B cell (primary cell): Measurements from ENCODE around the gene IL20RA. TPM values are rescaled to one million over a fixed set of nuclear protein-coding genes. Genes with fewer than 3 reads are reported as not detected.

ENCODE experiments used
- ATAC-seq: fragments of 200-7000 bp; cut with Tn5 transposase; one replicate; pipeline ENCODE4 v1.10.0; 2021; ENCODE audit warnings: low read depth, mild to moderate bottlenecking, moderate number of reproducible peaks, moderate library complexity
- CTCF ChIA-PET: fragments of 350-600 bp; sonication (Branson Sonifier 250); formaldehyde crosslinking; loops from one replicate; lab custom pipeline; 2021; ENCODE audit warnings: antibody characterized with exemption, inconsistent platforms; lab: Charles Lee
- POLR2A ChIA-PET: fragments of 350-600 bp; sonication (Branson Sonifier 250); formaldehyde crosslinking; loops from one replicate; lab custom pipeline; 2021; ENCODE audit warnings: antibody characterized with exemption; lab: Charles Lee
- DNase-seq: peaks from one replicate; pipeline ENCODE4 v3.0.0; 2013
- H2AFZ ChIP-seq: 2 replicates; pipeline ENCODE4 v1.6.1; 2012; ENCODE audit warnings: mild to moderate bottlenecking, low read depth, low read length; ENCODE audit not compliant: insufficient read depth, poor library complexity, severe bottlenecking
- H3K27ac ChIP-seq, 2 donors: 1 replicate in 1 of 2; 2 replicates in 1 of 2; pipeline ENCODE4 v1.5.1; 2012 to 2013; ENCODE audit warnings: low read length in 2 of 2, mild to moderate bottlenecking in 2 of 2, moderate library complexity in 1 of 2
- H3K27me3 ChIP-seq, 4 experiments: fragments of 200-600 bp in 1 of 4; sonication (generic) in 1 of 4; replicated peaks in 1 of 4; 1 replicate in 2 of 4; 2 replicates in 2 of 4; pipeline versions ENCODE4 v1.6.1 to v1.7.0; 2013 to 2016; ENCODE audit warnings: low read length in 3 of 4, mild to moderate bottlenecking in 2 of 4, mixed read lengths in 1 of 4, moderate library complexity in 1 of 4; ENCODE audit not compliant: insufficient read depth in 4 of 4, control insufficient read depth in 3 of 4; ENCODE audit errors: control extremely low read depth in 1 of 4
- H3K36me3 ChIP-seq, 2 experiments: replicated peaks in 1 of 2; 1 replicate in 1 of 2; 2 replicates in 1 of 2; pipeline versions ENCODE4 v1.6.1 to v1.7.1; 2013; ENCODE audit warnings: low read length in 1 of 2; ENCODE audit not compliant: insufficient read depth in 2 of 2, control insufficient read depth in 1 of 2; ENCODE audit errors: control extremely low read depth in 1 of 2, extremely low read depth in 1 of 2
- H3K4me1 ChIP-seq, 2 donors: fragments of 200-600 bp in 1 of 2; sonication (generic) in 1 of 2; 1 replicate in 1 of 2; 2 replicates in 1 of 2; pipeline versions ENCODE4 v1.5.1 to v1.6.1; 2013 to 2017; ENCODE audit warnings: low read length in 2 of 2; ENCODE audit not compliant: control insufficient read depth in 2 of 2, insufficient read depth in 2 of 2
- H3K4me2 ChIP-seq: replicated peaks from 2 replicates; pipeline ENCODE3; 2012; ENCODE audit warnings: mild to moderate bottlenecking, low read depth, low read length; ENCODE audit not compliant: poor library complexity, severe bottlenecking
- H3K4me3 ChIP-seq, 5 experiments: fragments of 200-600 bp in 1 of 5; sonication (generic) in 1 of 5; 1 replicate in 3 of 5; 2 replicates in 2 of 5; pipeline versions ENCODE4 v1.5.1 to v1.7.0; 2011 to 2016; ENCODE audit warnings: low read length in 4 of 5, mild to moderate bottlenecking in 4 of 5, low read depth in 2 of 5, control low read depth in 1 of 5, moderate library complexity in 1 of 5; ENCODE audit not compliant: insufficient read depth in 1 of 5; ENCODE audit errors: control extremely low read depth in 1 of 5, extremely low read depth in 1 of 5
- H3K79me2 ChIP-seq: fragments of 200-600 bp; sonication (generic); one replicate; pipeline ENCODE4 v1.6.0; 2016; ENCODE audit warnings: low read length; ENCODE audit not compliant: control insufficient read depth, insufficient read depth
- H3K9ac ChIP-seq: fragments of 200-600 bp; sonication (generic); 2 replicates; pipeline ENCODE4 v1.6.1; 2017; ENCODE audit warnings: mild to moderate bottlenecking, low read length, moderate library complexity
- H3K9me3 ChIP-seq, 3 donors: one replicate each; pipeline versions ENCODE4 v1.6.1 to v1.7.1; 2013; ENCODE audit warnings: low read length in 2 of 3; ENCODE audit not compliant: control insufficient read depth in 2 of 3, insufficient read depth in 1 of 3; ENCODE audit errors: control extremely low read depth in 1 of 3
- H4K20me1 ChIP-seq: 2 replicates; pipeline ENCODE4 v1.6.0; 2012; ENCODE audit warnings: mild to moderate bottlenecking, low read length; ENCODE audit not compliant: insufficient read depth, control insufficient read depth, poor library complexity, severe bottlenecking
- H3K27ac Mint-ChIP-seq: one replicate; pipeline ENCODE4 v1.8.0; 2021; ENCODE audit warnings: mixed read lengths
- H3K27me3 Mint-ChIP-seq: one replicate; pipeline ENCODE4 v1.8.0; 2021; ENCODE audit warnings: mixed read lengths
- H3K4me1 Mint-ChIP-seq: one replicate; pipeline ENCODE4 v1.8.0; 2021; ENCODE audit warnings: mixed read lengths
- H3K4me3 Mint-ChIP-seq: one replicate; pipeline ENCODE4 v1.8.0; 2021; ENCODE audit warnings: mixed read lengths
- H3K9me3 Mint-ChIP-seq: one replicate; pipeline ENCODE4 v1.8.0; 2022; ENCODE audit warnings: mixed read lengths; ENCODE audit not compliant: insufficient read depth
- CTCF ChIP-seq: fragments of 200-600 bp; IDR thresholded peaks from one replicate; pipeline ENCODE4 v1.8.0; 2022; ENCODE audit warnings: antibody characterized with exemption, mild to moderate bottlenecking
- EZH2 ChIP-seq: IDR thresholded peaks from 2 replicates; pipeline ENCODE4 v1.6.1; 2012; ENCODE audit warnings: borderline replicate concordance, low read depth, mild to moderate bottlenecking, moderate library complexity, low read length; ENCODE audit not compliant: insufficient read depth, poor library complexity, severe bottlenecking
- WGBS: methylation state at CpG from one replicate; pipeline ENCODE4 v1.1.5; 2013; ENCODE audit warnings: missing lambda C conversion rate; ENCODE audit not compliant: insufficient coverage; 5-methylcytosine and 5-hydroxymethylcytosine counted together
- intact Hi-C: fragments of 100-400 bp; cut with micrococcal nuclease; formaldehyde crosslinking; loops from one replicate; pipeline ENCODE4 v1.10.0; 2022
- polyA plus RNA-seq: library from polyadenylated mRNA; depleted of rRNA; stranded (reverse); fragments of >200 nt; gene quantifications from 2 replicates; pipeline ENCODE4 v1.2.3, GENCODE V29; 2012
- total RNA-seq, 2 donors: library from RNA; stranded (reverse); fragments of 120-200 nt in 1 of 2; gene quantifications; 1 replicate in 1 of 2; 2 replicates in 1 of 2; pipeline versions ENCODE4 v1.2.3 to v1.2.4, GENCODE V29; 2013 to 2022

IL20RA gene
- total and polyA plus RNA-seq, 2 donors (not counting 1 experiment from before 2014, with no cell fraction given): not detected

- 96% methylated on average over 5 of the region's 6 CpGs for WGBS
- Mint-ChIP-seq H3K4me3 (no peak overlapping the region), H3K27ac (no peak overlapping the region), H3K9me3 (no peaks in the 10 kb centered on the region), H3K27me3 (peaks cover 19% of the 10 kb centered on the region), H3K4me1 (peaks cover 18% of the 10 kb centered on the region)
- DNase-seq (no peak), ATAC-seq (no peak)
- Histone ChIP-seq H3K4me3 (no peak overlapping the region), H4K20me1 (no peaks in the 10 kb centered on the region), H3K79me2 (no peaks in the 10 kb centered on the region), H3K27ac (no peak overlapping the region), H2AFZ (no peak overlapping the region), H3K27me3 (peaks cover 0 to 9% (median 0%) of the 10 kb centered on the region in 4 experiments), H3K4me1 (peaks cover 9 to 19% of the 10 kb centered on the region in 2 donors), H3K4me2 (no peak overlapping the region), H3K9me3 (no peaks in the 10 kb centered on the region), H3K36me3 (no peaks in the 10 kb centered on the region), H3K9ac (no peak overlapping the region)
- ChIA-PET POLR2A (no interaction called here), CTCF (interaction anchor here (0.6 to 4.1 kb wide), 4 partner anchors 16 to 670 kb away, joined by 3 to 17 read pairs (median 3); no protein-coding TSS in a partner anchor)
- intact Hi-C loops: no loop called here
- no peak for TF ChIP-seq EZH2
- no peak for TF ChIP-seq CTCF
Measured at GRCh38 chr6:136971609-136972008, 73.2 kb downstream of the IL20RA start.

GRCh38 chr6:136969930-136970329 is 74.8 kb downstream of the IL20RA start:
- intact Hi-C loops: loop anchor here (10.0 kb wide), 1 partner anchor 195 kb away; no protein-coding TSS in a partner anchor
- Mint-ChIP-seq H3K27ac (no peak overlapping the region), H3K4me3 (no peak overlapping the region), H3K4me1 (peaks cover 10% of the 10 kb centered on the region), H3K27me3 (peaks cover 24% of the 10 kb centered on the region), H3K9me3 (no peaks in the 10 kb centered on the region)
- Histone ChIP-seq H2AFZ (no peak overlapping the region), H3K4me1 (peaks cover 3 to 7% of the 10 kb centered on the region in 2 donors), H3K79me2 (no peaks in the 10 kb centered on the region), H3K9me3 (no peaks in the 10 kb centered on the region), H3K4me3 (no peak overlapping the region), H3K36me3 (no peaks in the 10 kb centered on the region), H4K20me1 (no peaks in the 10 kb centered on the region), H3K9ac (no peak overlapping the region), H3K27ac (no peak overlapping the region), H3K4me2 (no peak overlapping the region), H3K27me3 (peaks cover 0 to 9% (median 0%) of the 10 kb centered on the region in 4 experiments)
- TF ChIP-seq EZH2 (no peak), CTCF (no peak)
- ChIA-PET CTCF (interaction anchor here (1.2 to 4.1 kb wide), 3 partner anchors 344 to 672 kb away, joined by 3 to 17 read pairs (median 4); no protein-coding TSS in a partner anchor), POLR2A (no interaction called here)
- ATAC-seq: no peak
- DNase-seq: no peak
- 100% methylated on average over 4 of the region's 4 CpGs for WGBS
